T-helper 1 cell (primary cell): Measurements from ENCODE around the gene FAM20A.
"Not testable (repeated sequence)": the region's sequence is repeated elsewhere in the genome, so short reads cannot be mapped to it uniquely, and the experiment has no call there.

Source experiments
- DNase-seq, 5 donors: peaks; one replicate each; pipeline ENCODE4 v3.0.0-alpha.2; 2012 to 2020

Gene FAM20A

GRCh38 chr17:68587847-68588246, 13.3 kb downstream of the FAM20A start:
- DNase-seq, result no peak

DNA sequence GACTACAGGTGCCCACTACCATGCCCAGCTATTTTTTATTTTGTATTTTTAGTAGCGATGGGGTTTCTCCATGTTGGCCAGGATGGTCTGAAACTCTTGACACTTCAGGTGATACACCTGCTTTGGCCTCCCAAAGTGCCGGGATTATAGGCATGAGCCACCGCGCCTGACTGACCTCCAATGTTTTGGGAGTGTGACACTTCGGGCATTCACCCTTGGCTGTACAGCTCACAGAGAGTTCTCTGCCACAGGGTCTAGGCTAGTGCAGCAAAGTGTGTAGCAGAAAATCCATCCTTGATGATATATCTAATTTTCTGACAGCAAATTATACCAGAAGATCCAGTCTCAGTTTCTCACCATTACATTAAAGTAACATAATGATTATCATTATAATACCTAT, 14.1 kb downstream of the FAM20A start:
- DNase-seq, result no peak

DNA sequence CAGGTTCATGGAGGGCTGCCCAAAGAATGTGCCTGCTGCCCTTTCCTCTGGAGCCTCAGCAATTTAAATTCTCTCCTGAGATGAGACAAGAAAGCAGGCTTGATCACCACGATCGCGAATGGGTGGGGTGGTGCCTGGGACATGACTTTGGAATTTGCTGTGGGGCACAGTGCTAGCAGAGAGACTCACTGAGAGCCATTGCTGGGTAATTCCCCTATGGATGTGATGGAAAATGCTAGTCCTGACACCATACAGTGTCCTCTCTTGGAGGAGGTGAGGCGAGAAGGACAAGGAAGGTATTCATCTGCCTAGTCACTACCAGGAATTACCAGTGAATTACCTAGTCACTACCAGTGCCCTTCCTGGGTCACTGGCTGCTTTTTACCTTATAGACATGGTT, 15.5 kb downstream of the FAM20A start:
- DNase-seq, result no peak

DNA sequence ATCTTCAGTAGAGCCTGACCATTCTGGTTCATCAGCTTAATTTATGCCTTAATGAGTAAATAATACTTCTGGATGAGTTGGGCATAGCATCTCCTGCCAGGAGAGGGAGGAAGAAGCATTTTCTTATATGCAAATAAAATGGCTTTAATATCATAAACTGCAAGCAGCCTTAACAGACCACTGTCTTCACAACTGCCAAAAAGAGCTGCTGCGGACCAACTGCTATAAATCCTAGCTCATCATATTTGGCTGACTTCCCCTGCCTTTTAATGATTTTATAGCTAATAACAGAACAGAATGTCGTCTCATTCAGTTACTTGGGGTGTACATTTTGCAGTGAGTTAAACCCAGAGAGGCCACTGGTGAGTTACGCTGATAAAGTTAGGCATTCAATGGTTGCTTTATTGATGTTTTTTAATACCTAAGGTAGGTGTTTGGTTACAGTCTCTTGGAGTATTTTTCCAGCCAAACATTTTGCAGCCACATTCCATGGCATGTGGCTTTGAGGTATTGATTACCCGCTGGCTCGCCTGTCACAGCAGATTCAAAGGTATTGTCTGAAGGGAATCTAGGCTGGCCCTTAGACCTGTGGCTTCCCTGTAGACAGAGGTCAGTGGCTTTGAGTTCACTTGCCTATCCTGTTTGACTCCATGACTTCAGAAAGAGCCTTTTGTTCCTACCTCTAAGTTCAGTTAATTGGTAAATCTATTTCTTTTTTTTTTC, 16.4 kb downstream of the FAM20A start:
- no peak for DNase-seq

DNA sequence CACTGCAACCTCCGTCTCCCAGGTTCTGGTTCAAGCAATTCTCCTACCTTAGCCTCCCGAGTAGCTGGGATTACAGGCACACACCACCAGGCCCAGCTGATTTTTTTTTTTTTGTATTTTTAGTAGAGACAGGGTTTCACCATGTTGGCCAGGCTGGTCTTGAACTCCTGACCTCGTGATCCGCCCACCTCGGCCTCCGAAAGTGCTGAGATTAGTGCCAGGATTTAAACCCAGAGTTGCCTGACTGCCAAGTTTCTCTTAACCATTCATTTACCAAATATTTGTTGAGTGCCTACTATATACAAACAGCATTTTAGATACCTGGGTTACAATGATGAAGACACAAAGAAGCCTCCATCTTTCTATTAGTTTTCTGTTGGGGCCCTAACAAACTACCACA, 18.3 kb downstream of the FAM20A start:
- DNase-seq, result not testable (repeated sequence)

GRCh38 chr17:68581863-68582645, 19.1 kb downstream of the FAM20A start:
- no peak for DNase-seq

GRCh38 chr17:68580236-68580770, 20.9 kb downstream of the FAM20A start:
- DNase-seq, result no peak

DNA sequence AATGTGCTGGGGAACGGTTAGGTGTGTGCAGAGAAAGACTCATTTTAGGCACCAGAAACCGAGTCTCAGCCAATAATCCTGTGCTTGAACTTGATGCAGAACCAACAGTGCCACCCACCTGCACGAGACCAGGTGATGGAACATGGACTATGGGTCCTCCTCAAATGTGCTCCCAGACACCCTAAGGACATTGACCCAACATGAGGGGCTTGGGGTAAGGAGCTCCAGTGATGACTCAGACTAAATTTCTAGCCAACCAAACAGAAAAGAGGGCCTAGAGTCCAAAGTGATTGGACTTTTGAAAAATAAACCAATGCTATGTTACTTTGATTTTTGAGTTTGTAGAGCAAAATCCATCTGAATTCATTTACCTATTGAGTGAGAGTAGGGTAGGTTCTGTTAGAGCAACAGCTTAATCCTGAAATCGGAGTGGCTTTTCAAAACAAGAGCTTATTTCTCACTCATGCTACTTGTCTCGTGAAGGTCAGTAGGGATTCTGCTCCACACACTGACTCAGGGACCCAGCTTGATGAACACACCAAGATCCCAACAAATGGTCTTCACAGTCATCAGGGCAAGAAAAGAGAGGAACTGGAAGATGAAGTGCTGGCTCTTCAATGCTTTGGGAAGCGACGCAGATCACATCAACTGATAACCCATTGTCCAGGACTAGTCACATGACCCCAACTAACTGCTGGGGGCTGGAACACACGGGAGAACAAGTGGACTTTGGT, 21.8 kb downstream of the FAM20A start:
- DNase-seq, result no peak

GRCh38 chr17:68578236-68578635, 22.9 kb downstream of the FAM20A start:
- DNase-seq, result no peak

- DNase-seq, result no peak
Observed at GRCh38 chr17:68577497-68577821, 23.7 kb downstream of the FAM20A start.

DNA sequence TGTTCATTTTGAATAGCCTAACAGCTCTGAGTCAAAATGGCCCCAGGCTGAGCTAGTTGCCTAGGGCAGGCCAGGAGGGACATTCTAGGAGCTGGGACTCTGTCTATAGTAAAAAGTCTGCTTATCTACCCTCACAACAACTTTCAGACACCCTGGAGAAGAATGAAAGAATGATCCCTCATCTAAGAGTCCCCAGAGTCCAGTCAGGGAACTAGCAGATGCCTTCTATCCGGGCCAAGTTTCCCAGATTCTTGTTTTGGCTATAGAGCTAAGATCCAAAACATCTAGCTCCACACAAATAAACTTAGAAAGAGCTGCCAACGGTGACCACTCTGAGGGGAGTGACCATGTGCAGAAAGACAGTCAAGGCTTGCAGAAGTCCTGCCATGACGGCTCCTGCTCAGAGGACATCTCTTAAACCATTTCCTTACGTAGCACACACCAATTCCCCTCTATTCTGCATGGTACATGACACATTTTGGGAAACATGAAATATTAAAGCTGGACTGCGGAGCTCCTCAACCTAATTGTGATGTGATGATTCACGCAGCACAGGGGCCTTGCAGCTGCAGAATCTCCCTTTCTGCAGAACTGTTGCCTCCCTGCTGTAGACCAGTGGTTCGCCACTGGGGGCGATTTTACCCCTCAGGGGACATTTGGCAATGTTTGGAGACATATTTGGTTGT, 24.2 kb downstream of the FAM20A start:
- no peak for DNase-seq

DNA sequence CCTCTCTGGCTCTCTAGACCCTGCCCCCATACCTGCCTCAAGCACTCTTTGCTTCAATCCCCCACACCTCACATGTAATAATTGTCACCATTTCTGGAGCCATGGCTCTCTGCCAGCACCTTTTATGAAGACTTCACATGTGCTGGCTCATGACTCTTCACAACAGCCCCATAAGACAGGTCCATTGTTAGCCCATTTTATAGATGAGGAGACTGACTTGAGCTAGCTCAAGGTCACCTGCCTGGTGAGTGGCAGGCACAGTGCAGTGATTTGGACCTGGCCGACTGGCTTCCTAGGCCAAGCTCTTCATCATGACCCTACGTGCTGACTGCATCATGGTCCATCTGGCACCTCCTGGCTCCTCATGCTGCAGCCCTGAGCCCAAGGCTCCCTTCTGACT, 25.0 kb downstream of the FAM20A start:
- DNase-seq, result no peak

- no peak for DNase-seq
Observed at GRCh38 chr17:68573338-68573737, 27.8 kb downstream of the FAM20A start.

GRCh38 chr17:68572138-68572842, 28.9 kb downstream of the FAM20A start:
- no peak for DNase-seq

GRCh38 chr17:68570526-68570925, 30.6 kb downstream of the FAM20A start:
- no peak for DNase-seq

GRCh38 chr17:68569346-68569745, 31.8 kb downstream of the FAM20A start:
- DNase-seq, result no peak

- no peak for DNase-seq
Observed at GRCh38 chr17:68568581-68568980, 32.6 kb downstream of the FAM20A start.

DNA sequence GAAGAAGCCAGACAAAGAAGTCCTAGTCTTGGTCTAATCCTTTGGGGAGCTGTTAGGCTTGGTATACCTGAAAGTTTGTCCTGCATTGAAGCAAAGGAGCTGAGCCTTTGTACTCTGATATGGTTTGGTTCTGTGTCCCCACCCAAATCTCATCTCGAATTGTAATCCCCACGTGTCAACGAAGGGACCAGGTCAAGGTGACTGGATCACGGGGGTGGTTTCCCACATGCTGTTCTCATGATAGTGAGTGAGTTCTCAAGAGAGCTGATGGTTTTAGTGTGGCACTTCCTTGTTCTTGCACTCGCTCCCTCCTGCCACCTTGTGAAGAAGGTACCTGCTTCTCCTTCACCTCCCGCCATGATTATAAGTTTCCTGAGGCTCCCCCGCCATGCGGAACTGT, 33.6 kb downstream of the FAM20A start:
- no peak for DNase-seq

GRCh38 chr17:68567035-68567434, 34.1 kb downstream of the FAM20A start:
- DNase-seq, result no peak

- DNase-seq, result no peak
Observed at GRCh38 chr17:68566442-68566738, 34.8 kb downstream of the FAM20A start.

DNA sequence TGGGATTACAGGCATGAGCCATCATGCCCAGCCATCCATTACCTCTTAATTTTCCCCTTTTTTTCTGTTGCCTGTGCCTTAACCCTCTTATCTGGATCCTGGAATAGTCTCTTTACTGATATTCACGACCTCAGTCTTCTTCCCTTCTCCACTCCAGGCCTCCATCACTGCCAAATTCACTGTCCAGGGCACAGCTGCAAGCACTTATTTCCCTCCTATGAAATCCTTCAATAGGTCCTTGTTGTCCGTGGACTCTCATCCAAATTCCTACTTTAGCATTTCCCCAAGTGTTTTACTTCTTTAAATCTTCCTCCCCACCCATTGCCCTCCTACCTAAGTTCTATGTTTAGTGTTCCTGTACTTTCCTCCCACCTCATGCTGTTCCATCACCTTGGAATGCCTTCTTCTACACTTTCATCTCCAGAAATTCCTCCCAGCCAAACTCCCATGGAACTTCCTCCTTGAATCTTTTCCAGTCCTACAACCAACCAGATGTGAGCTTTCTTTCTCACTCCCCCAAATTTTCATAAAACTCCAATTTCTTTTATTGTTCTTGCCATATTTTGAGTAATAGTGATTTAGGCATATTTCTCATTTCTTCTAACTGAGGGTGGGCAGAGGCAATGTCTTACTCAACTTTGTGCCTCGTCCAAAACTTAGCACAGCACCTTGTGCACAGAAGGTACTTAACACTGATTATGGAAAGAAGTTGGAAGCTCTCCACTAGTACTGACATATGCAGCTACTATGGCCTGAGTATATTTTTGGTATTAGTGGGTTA, 35.3 kb downstream of the FAM20A start:
- DNase-seq, result no peak
